NCI-H1417 (cell line): ENCODE results near the gene TLE5.
"Not testable (repeated sequence)": the region's sequence is repeated elsewhere in the genome, so short reads cannot be mapped to it uniquely, and the experiment has no call there.

Experiments
- DNase-seq, 3 experiments: peaks; one replicate each; lab custom pipeline; 2025; lab: John Stamatoyannopoulos, UW

The TLE5 gene

DNA sequence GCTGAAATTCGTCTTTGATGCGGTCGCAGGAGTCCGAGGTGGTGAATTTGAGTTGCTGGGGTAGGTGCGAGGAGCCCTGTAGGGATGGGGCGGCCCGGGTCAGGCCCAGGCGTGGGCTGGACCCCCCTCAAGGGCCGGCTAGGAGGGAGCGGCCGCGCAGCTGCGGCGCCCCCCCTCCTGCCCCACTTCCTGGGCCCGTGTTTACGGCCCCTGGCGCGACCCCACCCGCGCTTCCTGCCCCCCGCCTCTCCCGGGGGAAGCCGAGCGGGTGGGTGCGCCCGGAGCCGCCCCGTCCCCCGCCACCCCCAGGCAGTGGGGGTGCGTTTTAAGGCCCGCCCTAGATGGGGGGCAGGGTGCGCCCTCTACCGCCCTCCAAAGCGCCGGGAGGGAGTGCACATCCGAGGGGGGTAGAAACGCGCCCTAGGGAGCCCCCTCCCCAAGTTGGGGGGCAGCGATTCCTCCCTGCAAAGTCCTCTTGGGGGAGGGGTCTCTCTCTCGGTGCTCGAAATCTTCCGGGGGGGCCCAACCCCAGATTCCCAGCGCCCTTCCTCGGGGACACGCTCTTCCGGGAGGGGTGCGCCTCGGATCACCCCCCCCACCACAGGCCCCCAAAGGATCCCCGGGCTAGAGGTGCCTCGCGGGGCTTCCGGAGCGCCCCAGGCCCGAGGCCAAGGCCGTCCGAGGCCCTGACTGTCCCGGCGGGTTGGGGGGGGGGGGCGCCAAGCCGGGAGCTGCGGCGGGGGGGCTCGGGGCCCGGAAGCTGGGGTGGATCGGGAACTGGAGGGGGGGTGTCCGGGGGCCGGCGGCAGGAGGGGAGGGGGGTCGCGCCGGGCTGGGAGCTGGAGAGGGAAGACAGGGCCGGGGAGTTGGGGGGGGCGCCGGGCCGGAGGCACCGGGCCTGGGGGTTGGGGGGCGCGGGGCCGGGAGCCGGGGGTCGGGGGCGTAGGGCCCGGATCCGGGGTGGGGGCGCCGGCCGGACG is 823 bp downstream of the TLE5 start:
- peak in 2 of 3 experiments; percentile 79 to 82 for DNase-seq

DNA sequence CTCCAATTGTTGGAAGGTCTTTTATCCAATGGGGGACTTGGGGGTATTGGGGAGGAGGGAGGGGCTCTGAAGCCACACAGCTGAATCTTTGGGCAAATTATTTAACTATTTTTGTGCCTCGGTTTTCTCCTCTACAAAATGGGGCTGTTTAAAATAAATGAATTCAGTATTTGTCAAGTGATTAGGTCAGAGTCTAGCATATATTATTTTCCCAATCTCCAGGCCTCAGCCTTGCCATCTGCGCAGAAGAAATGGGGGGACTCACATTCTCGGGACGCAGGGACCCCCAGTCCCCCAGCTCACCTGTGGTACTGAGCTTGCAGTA is 1.5 kb downstream of the TLE5 start:
- no peak for DNase-seq

DNA sequence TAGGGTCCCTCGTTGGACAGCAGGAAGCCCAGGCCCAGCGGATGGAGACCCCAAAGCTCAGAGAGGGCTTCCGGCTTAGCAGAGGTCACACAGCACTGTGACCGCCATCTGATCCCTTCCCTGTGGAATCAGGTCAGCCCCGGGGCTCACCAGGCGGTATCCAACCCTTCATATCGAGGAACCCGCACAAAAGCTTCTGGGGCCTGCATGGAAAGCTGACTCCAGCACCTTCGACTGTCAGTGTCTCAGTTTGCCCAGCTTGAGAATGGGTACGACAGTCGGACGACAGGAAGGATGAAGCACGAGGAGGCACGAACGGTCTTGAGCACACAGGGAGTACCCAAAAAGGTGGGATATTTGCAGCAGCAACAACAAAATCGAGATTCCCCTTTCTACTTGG is 2.6 kb downstream of the TLE5 start:
- DNase-seq: no peak

DNA sequence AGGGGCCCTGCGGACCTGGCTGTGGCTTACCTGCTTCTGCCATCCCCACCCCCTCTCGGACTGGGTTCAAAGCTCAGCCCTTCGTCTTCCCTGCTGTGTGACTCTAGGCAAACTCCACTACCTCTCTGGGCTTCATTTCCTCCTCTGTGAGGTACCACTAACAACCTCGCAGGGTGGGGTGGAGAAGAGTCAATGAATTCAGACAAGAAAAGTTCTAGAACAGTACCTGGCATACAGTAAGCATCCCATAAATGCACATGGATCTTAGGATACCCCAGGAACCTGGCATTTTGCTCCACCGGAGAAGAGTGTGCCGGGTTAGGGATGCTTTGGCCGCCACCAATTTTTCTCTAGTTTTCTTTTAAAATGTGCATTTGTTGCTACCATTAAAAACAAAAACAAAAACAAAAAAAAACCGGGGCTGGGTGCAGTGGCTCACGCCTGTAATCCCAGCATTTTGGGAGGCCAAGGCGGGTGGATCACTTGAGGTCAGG is 3.4 kb downstream of the TLE5 start:
- DNase-seq: no peak

DNA sequence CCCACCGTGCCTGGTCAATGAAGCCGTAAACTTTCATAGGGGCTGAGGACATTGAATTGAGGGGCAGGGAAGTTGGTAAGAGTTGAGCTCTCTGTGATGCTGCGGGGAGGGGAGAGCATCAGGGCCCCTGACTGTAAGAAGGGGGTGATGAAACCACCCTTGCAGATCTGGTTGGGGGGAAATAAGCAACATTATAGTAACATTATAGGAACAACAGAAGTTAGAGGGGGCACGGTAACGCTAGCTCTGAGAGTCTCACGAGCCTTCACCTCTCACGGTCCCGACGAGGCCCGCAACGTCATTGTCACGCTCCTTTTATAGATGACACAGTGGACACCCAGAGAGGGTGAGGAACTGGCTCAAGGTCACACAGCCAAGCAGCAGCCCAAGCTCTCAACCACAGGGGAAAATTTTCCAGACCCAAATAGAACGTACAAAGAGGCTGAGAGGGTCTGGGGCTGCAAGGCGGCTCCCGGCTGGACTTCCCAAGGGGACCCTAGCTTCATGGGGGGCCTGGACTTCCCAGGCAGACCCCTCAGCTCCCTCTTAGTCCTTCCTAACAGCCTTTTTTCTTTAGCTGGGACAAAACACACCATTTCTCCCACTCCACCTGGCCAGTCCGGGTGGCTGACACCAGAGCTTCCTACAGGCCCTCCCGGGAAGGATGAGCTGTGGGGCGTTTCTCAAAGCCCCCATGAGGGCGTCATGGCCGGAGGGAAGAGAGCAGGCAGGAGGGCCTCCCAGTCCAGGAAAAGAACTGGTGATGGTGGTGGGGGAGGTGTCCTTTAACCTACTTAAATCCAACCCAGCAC is 4.1 kb downstream of the TLE5 start:
- DNase-seq: no peak

DNA sequence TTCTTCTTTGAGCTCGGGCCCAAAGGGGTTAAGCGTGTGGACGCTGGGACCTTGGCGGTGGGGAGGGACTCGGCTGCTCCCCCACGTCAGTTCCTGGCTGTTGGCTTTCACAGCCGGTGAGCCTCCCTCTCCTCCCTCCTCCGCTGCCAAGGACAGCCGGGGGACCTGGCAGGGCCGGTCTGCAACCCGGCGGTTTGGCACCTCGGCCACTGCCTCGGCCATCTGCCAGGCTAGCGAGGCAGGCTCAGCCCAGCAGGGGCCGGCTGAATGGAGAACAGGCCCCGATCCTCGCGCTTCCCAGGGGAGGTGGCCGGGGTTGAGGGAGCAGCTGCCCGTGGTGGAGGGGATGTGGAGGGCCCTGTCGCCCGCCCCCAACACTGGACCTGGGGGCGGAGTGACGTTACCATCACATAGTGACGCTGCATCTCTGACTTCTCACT is 5.0 kb downstream of the TLE5 start:
- DNase-seq: peak in 2 of 3 experiments; percentile 57 to 75

DNA sequence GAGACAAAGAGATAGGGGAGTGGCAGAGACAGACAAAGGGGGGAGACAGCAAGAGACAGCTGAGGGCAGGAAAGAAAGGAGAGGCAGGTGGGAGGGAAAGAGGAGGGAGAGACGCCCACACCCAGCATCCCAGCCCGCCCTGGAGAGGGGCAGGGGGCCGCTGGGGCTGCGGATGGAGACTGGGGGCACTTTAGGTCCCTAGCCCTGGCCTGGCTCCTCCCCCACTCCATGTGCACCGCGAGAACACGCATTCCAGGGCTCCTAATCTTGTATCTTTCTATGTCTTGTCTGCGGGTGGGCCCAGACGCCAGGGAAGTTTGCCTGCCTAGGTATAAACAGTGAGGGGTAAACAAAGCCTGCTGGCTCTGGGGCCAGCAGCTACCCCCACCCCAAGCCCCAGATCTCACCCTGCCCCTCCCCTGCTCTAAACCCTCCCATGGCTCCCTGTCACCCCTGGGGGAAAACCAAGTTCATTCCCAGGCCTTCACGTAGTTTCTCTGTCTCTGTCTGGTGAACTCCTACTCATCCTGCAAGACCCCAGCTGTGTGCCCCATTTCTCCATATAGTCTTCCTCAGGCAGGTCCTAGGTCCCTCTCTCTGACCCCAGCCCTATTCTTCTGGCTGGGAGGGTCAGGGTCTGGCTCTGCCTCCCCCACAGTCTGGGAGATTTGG is 5.7 kb downstream of the TLE5 start:
- peak in 1 of 3 experiments; percentile 96 for DNase-seq

DNA sequence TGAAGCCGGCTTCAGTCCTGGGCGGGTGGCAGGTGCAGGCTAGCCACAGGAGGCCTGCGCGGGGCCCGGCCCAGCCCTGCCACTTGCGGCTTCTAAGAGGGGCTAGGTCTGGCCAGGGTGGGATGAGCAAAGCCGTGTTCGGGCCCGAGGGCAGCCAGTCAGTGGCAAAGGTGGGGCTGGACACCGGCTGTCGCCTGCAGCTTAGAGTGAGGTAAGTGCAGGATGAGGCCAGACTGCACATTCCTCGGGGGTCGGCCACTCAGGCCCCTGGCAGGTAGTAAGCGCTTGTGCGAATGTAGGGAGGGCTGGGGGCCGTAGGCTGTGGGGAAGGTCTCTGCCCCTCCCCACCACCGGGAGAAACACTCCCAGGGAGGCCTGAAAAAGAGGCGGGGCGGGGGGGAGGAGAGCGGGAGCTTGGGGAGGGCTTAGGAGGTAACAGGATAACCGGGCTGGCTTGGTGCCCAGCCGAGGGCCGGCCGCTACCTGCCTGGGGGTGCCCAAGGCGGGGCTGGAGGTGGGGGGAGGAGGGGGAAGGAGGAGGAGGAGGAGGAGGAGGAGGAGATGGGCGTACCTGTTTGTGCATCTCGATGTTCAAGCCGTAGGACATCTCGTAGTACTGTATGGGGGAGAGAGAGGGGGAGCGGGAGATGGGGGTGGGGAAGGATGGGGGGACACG is 6.4 kb downstream of the TLE5 start:
- peak; percentile 96 to 98 (median 97) for DNase-seq

DNA sequence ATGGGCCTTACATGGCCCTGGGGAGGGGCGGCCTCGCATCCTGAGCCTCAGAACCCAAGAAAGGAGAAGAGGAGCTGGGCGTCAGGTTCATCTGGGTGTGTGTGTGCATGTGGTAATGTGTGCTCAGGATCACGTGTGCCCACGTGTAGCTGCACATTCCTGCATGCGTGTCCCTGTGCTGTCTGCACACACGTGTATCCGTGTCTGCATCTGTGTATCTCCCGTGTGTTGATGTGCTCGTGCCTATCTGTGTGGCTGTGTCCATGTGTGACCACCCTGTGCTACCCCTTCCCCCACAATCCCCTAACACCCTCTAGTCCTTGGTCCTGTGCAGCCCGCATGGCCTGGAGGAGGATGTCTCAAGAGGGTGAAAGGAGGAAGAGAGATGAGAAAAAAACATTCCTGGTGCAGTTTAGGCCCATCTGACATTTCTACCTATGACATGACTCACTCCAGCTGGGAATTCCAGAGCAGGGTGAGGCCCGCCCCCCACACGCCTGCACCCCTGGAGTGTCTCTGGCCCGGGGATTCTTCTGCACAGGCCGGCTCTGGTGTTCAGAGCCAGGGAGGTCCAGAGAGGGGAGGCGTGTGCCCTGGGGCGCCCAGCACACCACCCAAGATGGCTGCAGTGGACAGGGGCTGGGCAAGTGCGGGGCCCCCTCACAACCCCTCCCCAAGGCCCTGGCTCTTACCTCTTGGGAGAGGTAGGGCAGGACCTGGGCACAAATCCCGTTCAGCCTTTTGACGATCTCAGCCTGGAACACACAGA is 7.1 kb downstream of the TLE5 start:
- no peak for DNase-seq

DNA sequence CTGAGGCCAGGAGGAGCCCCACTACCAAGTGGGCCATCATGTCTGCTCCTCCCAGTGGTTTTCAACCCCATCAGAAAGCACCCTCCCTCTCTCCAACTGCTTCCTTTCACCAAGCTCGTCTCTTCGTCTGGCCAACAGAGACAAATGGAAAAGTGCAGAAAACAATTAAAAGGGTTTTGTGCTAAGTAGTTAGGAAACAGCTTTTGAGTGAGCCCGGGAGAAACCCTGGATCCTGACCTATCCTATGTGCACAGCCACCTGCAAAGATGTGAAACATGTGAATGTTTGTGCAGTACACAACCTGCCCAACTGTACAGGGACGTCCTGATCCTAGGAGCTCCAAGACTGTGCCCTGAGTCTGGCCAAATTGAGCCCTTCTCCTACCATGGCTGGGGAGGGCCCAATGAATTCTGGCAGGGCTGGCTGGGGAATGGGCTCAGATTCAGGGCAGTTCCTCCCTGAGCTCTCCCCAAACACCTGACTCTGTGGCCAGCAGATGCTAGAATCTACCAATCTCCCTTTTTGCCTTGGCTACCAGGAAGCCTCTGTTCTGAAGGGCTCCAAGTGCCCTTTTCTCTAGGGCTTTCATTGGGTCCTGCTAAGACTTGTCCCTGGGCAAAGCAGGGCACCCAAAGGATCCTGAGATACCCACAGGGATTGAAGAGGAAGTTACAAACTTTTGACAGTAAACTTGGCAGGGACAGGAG is 7.9 kb downstream of the TLE5 start:
- DNase-seq: no peak

DNA sequence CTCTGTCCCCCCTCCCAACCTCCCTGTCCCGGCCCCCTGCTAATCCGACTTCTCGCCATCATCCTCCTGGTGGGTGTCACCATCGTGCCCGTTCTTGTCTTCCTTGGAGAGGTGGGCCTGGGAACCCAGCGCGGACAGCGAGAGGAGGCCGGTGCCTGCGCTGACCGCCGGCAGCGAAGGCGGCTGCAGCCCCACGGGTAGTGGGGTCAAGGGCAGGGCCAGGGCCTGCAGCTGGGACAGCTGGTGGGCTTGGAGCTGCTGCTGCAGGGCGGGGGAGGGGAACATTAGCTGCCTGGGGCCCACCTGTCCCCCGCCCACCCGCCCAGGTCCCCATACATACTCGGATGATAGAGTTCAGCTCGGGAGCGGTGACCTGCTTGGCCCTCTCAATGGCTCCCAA is 8.5 kb downstream of the TLE5 start:
- DNase-seq: no peak

DNA sequence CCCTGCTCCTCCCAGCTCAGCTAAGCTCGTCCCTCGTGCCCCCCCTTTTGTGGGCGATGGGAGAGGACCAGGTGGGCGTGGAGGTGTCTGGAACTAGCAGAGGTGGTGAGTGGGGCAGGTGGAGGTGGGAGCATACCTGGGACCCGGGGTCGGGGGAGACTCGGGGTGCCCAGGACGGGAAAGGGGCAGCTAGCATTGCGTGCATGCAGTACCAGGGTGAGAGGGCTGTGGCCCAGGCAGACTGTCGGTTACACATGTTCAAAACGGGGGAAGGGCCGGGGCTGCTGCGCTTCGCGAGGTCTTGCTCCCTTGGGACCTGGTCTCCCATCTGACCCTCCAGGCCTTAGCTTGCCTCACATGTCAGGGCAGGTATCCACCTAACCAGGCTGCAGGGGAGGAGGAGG is 9.1 kb downstream of the TLE5 start:
- DNase-seq: peak in 2 of 3 experiments; percentile 18 to 46

DNA sequence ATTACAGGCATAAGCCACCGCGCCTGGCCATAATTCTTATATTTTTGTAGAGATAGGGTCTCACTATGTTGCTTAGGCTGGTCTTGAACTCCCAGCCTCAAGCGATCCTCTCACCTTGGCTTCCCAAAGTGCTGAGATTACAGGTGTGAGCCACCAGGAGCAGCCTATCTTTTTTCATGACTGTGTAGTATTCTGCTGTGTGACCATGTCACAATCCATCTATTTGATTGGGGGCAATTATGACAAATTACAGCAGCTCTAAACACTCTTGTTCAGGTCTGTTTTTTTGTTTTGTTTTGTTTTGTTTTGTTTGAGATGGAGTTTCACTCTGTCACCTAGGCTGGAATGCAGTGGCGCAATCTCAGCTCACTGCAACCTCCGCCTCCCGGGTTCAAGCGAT is 12.3 kb downstream of the TLE5 start:
- DNase-seq: not testable (repeated sequence)

DNA sequence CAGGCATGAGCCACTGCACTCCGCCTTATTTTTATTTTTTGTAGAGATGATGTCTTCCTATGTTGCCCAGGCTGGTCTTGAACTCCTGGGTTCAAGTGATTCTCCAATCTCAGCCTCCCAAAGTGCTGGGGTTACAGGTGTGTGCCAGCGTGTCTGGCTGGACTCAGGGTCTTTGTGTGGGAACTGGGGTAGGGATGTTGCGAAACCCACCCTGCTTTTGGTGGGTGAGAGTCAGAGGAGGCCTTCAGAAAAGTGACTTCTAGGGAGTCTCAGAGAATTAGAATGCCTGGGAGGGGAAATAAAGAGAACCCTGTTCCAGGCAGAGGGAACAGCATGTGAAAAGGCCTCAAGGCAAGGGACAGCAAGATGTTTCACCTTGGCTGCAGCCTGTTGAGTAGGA is 13.2 kb downstream of the TLE5 start:
- DNase-seq: no peak

DNA sequence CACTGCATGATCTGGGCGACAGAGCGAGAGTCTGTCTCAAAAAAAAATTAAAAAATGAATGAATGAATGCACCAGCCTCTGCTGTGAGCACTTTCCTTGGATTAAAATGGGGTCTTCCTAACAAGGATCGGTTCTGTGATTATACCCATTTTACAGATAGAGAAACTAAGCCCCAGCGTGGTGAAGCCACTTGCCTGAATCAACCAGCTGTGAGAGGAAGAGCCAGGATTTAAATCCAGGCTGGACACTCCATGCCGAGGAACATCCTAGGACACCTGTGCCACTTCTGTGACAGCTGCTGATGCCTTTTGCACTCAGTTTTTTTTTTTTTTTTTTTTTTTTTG is 14.1 kb downstream of the TLE5 start:
- no peak for DNase-seq

DNA sequence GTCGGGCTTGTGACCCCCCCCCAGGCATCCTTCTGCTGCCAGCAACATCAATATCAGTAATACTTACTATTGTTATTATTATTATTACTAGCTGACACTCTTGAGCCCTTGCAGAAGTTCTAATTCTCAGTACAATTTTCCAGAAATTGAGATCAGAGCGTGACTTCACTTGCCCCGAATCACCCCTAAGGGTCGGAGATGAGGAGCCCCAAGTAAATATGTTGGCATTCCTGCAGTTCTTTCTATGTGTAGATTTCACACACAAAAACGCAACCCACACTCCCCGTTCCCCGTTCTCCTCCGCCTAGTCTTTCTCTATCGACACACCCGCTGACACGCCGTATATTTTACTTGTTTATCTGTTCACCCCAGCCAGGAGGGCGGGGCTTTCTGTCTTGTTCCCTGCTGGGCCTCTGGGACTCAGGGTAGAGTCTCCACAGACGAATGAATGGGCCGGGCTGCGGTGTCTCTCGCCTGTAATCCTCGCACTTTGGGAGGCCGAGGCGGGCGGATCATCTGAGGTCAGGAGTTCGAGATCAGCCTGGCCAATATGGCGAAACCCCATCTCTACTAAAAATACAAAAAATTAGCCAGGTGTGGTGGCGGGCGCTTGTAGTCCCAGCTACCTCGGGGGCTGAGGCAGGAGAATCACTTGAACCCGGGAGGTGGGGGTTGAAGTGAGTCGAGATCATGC is 14.7 kb downstream of the TLE5 start:
- DNase-seq: peak; percentile 93 to 99 (median 97)

DNA sequence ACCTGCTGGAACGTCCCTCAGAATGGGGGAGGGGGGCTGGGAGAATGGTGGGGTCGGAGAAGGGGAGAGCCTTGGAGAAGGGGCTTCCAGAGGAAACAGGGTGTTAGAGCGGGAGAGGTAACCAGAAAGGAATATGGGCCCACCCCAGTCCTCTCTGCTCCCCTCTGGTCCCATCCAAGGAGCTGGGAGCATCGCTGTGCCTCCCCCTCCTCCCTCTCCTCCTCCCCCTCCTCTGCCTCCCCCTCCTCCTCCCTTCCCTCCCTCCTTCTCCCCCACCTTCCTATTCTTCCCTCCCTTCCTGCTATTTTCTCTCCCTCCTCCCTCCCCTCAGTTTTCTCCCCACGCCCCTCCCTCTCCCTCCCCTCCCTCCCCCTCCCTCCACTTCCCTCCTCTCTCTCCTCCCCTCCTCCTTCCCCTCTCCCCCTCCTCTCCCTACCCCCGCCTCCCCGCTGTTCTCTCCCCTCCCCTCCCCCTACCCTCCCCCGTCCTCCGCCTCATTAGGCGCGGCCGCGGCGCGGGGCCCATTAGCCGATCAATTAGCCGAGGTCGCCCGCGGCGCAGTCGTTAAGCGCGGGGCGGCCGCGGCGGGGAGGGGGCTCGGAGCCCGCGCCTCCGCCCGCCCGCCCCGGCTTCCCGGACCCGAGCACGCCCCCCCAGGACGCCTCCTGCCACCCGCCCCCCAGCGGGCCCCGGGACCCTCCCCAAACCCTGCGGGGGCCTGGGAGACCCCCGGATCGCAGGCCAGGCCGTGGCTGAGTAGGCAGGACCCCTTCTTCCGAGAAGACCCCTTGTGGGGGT is 15.4 kb downstream of the TLE5 start:
- peak; percentile 66 to 94 (median 88) for DNase-seq

DNA sequence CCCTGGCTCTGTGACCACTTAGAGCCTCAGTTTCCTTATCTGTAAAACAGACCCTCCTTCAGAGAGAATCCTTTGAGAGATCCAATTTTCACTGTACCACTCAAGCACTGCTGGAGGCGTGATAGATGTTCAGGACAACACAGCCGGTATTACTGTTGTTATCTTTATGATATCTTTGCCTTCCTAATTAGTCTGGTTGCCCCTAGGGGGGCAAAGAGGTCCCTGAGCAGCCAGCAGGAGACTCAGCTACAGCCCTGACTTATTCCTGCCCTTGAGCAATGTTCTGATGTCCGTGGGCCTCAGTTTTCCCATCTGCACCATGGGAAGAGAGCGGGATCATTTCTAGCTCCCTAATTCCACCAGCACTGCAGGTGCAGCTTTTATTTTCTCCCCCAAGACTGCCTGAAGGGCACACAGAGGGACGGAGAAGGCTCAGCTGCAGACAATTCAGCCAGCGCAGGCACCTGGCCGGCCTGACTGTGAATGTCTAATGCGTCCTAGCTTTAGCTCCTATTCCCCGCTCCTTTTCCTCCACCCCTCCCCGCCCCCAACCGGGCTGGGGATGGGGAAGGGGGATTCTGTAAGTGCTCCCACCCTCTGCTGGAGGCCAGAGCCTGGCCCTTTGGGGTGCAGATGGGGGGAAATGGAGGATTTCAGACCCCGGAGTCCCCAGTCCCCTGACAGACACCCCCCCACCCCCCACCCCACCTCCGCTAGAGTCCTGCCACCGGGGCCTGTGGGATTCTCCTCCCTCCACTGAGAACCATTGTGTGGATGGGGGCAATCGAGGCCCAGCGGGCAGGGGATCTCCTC is 16.2 kb downstream of the TLE5 start:
- DNase-seq: peak in 2 of 3 experiments; percentile 84 to 86
